Measurements from ENCODE around the gene SPIB. TPM values are rescaled to one million over a fixed set of nuclear protein-coding genes. Genes with fewer than 3 reads are reported as not detected.

Gene SPIB
- total RNA-seq, 2 donors from 2014 or later, result 6.9 TPM; not detected in 1

GRCh38 chr19:50422397-50423278 lies 3.9 kb downstream of the SPIB start:
- Histone ChIP-seq H3K9me3 (no peaks in the 10 kb centered on the region), H3K36me3 (replicated peaks in 1 of 2; ENCODE audit: insufficient read depth in 1 of 2, low read depth in 2 of 2) (no peaks in the 10 kb centered on the region), H3K4me3 (no peak overlapping the region), H3K27me3 (no peaks in the 10 kb centered on the region), H3K4me1 (peaks cover 15% of the 10 kb centered on the region), H3K27ac (no peak overlapping the region)
- WGBS, 2 donors, result 73% methylated on average over 6 to 18 of the region's 18 CpGs
- ATAC-seq (no peak), DNase-seq (no peak)
- intact Hi-C loops (cut with DNase I), result no loop called here
- TF ChIP-seq CTCF (IDR thresholded peaks at IDR 0.05) (no peak), POLR2A (IDR thresholded peaks at IDR 0.05) (no peak)

- no peak for ATAC-seq
Measured at GRCh38 chr19:50423279-50424113, 4.8 kb downstream of the SPIB start.

DNA sequence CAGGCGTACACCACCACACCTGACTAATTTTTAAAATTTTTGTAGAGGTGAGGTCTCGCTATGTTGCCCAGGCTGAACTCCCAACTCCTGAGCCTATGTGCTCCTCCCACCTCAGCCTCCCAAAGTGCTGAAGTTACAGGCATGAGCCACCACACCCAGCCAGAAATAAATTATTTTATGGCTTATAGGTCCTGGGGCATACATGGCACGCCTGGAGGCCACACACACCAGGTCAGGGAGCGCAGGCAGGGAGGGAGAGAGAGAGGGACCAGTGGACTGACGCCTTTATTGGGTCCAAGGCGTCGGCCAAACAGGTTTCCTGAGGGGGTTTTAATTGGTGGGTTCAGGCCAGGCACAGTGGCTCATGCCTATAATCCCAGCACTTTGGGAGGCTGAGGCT lies 6.8 kb downstream of the SPIB start:
- no peak overlapping the region for H3K4me3 ChIP-seq
- no peaks in the 10 kb centered on the region for H3K9me3 ChIP-seq
- peaks cover 12% of the 10 kb centered on the region for H3K4me1 ChIP-seq
- H3K27ac ChIP-seq, result no peak overlapping the region
- H3K36me3 ChIP-seq (replicated peaks in 1 of 2; ENCODE audit: insufficient read depth in 1 of 2, low read depth in 2 of 2), result no peaks in the 10 kb centered on the region
- WGBS, 2 donors, result 62 to 88% methylated on average over 6 to 7 of the region's 7 CpGs
- intact Hi-C loops (cut with DNase I), result no loop called here
- DNase-seq (no peak), ATAC-seq (no peak)
- TF ChIP-seq POLR2A (IDR thresholded peaks at IDR 0.05) (no peak), CTCF (IDR thresholded peaks at IDR 0.05) (no peak)
- no peaks in the 10 kb centered on the region for H3K27me3 ChIP-seq

More at GRCh38 chr19:50423279-50424113, 4.8 kb downstream of the SPIB start:
- TF ChIP-seq CTCF (IDR thresholded peaks at IDR 0.05) (no peak), POLR2A (IDR thresholded peaks at IDR 0.05) (no peak)
- H3K4me1 ChIP-seq, result peaks cover 15% of the 10 kb centered on the region
- H3K4me3 ChIP-seq, result no peak overlapping the region
- no peaks in the 10 kb centered on the region for H3K36me3 ChIP-seq (replicated peaks in 1 of 2; ENCODE audit: insufficient read depth in 1 of 2, low read depth in 2 of 2)
- no peaks in the 10 kb centered on the region for H3K27me3 ChIP-seq
- WGBS, 2 donors, result 78 to 79% methylated on average over 20 to 21 of the region's 22 CpGs
- DNase-seq, result no peak
- no peaks in the 10 kb centered on the region for H3K9me3 ChIP-seq
- no peak overlapping the region for H3K27ac ChIP-seq
- intact Hi-C loops (cut with DNase I), result no loop called here

DNA sequence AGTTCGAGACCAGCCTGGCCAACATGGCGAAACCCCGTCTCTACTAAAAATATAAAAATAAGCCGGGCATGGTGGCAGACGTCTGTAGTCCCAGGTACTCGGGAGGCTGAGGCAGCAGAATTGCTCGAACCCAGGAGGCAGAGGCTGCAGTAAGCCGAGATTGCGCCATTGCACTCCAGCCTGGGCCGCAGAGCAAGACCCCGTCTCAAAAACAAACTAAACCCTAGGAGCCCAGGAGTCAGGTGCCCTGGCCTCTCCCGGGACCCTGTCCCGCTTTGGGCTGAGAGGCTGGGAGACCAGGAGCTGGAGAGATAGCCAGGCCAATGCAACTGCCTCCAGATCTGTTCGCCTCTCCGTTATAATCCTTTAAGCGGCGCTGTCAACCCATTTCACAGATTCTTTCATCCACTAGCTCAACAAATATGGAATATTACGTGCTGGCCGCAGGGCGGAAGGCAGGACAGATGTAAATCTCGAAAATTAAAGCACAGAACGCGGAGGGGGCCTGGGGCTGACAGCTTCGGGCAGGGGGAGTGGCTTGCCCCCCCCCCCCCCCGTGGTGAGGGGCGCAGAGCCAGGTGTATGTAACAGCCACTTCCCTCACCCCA lies 8.7 kb downstream of the SPIB start:
- Histone ChIP-seq H3K36me3 (replicated peaks in 1 of 2; ENCODE audit: insufficient read depth in 1 of 2, low read depth in 2 of 2) (no peaks in the 10 kb centered on the region), H3K27me3 (peaks cover 0 to 2% of the 10 kb centered on the region in 2 donors), H3K4me3 (no peak overlapping the region), H3K27ac (no peak overlapping the region), H3K9me3 (no peaks in the 10 kb centered on the region), H3K4me1 (peaks cover 23% of the 10 kb centered on the region)
- intact Hi-C loops (cut with DNase I), result no loop called here
- DNase-seq, result no peak
- TF ChIP-seq POLR2A (IDR thresholded peaks at IDR 0.05) (no peak), CTCF (IDR thresholded peaks at IDR 0.05) (no peak)
- ATAC-seq, result no peak
- 80 to 88% methylated on average over 24 to 26 of the region's 26 CpGs for WGBS, 2 donors
